ENCODE measurements around the gene GLB1L.

The GLB1L gene

GRCh38 chr2:219252900-219253752, 7.9 kb upstream of the GLB1L start, which contains the start of gene TUBA4B:
Gene TUBA4B (plus strand): TSS chr2:219253243. CDS start chr2:219253408, 165 bp downstream.
- DNase-seq (ENCODE audit: low spot score): peak; percentile 52

- DNase-seq (ENCODE audit: low spot score): no peak
Observed at GRCh38 chr2:219252570-219252899, 7.3 kb upstream of the GLB1L start.

GRCh38 chr2:219252084-219252483, 6.8 kb upstream of the GLB1L start:
- DNase-seq (ENCODE audit: low spot score): peak; percentile 19

GRCh38 chr2:219251656-219252055, 6.4 kb upstream of the GLB1L start:
- DNase-seq (ENCODE audit: low spot score): no peak

- DNase-seq (ENCODE audit: low spot score): peak; percentile 38
Observed at GRCh38 chr2:219250049-219250781, 5.0 kb upstream of the GLB1L start.

- DNase-seq (ENCODE audit: low spot score): peak; percentile 81
Observed at GRCh38 chr2:219249203-219249980, 4.1 kb upstream of the GLB1L start.

GRCh38 chr2:219248845-219249202, 3.6 kb upstream of the GLB1L start:
- DNase-seq (ENCODE audit: low spot score): no peak

- DNase-seq (ENCODE audit: low spot score): no peak
Observed at GRCh38 chr2:219247678-219248642, 2.7 kb upstream of the GLB1L start.

GRCh38 chr2:219246559-219246958, 1.3 kb upstream of the GLB1L start:
- DNase-seq (ENCODE audit: low spot score): no peak

GRCh38 chr2:219245899-219246230, 621 bp upstream of the GLB1L start:
- no peak for DNase-seq (ENCODE audit: low spot score)

GRCh38 chr2:219244789-219245147, 476 bp downstream of the GLB1L start:
- DNase-seq (ENCODE audit: low spot score): no peak

- no peak for DNase-seq (ENCODE audit: low spot score)
Observed at GRCh38 chr2:219243291-219243761, 1.9 kb downstream of the GLB1L start.

- DNase-seq (ENCODE audit: low spot score): no peak
Observed at GRCh38 chr2:219234331-219234730, 10.9 kb downstream of the GLB1L start.

- peak; percentile 65 for DNase-seq (ENCODE audit: low spot score)
Observed at GRCh38 chr2:219230059-219230540, 15.1 kb downstream of the GLB1L start.

- peak; percentile 99 for DNase-seq (ENCODE audit: low spot score)
Observed at GRCh38 chr2:219229305-219230058, 15.8 kb downstream of the GLB1L start, which contains the start of the genes ANKZF1 and ATG9A. Gene ANKZF1 (plus strand): TSS chr2:219229806. CDS start chr2:219230258, 452 bp downstream. Gene ATG9A (minus strand): TSS chr2:219229636. CDS start chr2:219228024, 1,612 bp downstream.

- no peak for DNase-seq (ENCODE audit: low spot score)
Observed at GRCh38 chr2:219228911-219229304, 16.3 kb downstream of the GLB1L start.

- DNase-seq (ENCODE audit: low spot score): peak; percentile 34
Observed at GRCh38 chr2:219228041-219228910, 17.0 kb downstream of the GLB1L start.

GRCh38 chr2:219225350-219225749, 19.9 kb downstream of the GLB1L start:
- DNase-seq (ENCODE audit: low spot score): no peak
